Right lobe of liver (tissue), 6 donors: ENCODE data around the gene PPP1R37. TPM values are rescaled to one million over a fixed set of nuclear protein-coding genes. Genes with fewer than 3 reads are reported as not detected.

ENCODE experiments used
- ATAC-seq, 4 donors: fragments of 200-7000 bp; cut with Tn5 transposase; one replicate each; pipeline ENCODE4 v1.9.1; 2020; ENCODE audit warnings: mild to moderate bottlenecking in 4 of 4, moderate library complexity in 4 of 4
- DNase-seq, 3 donors: peaks; one replicate each; pipeline ENCODE4 v3.0.0-alpha.2; 2020
- H3K27ac ChIP-seq, 3 donors: fragments of 200-600 bp; one replicate each; pipeline ENCODE4 v1.8.0; 2022
- H3K27me3 ChIP-seq, 2 donors: fragments of 200-600 bp; one replicate each; pipeline ENCODE4 v1.8.0; 2022
- H3K36me3 ChIP-seq, 4 donors: fragments of 200-600 bp; sonication (generic) in 1 of 4; one replicate each; pipeline versions ENCODE4 v1.5.1 to v1.8.0; 2017 to 2022; ENCODE audit warnings: control low read depth in 1 of 4
- H3K4me1 ChIP-seq, 4 donors: fragments of 200-600 bp; sonication (generic) in 1 of 4; one replicate each; pipeline versions ENCODE4 v1.5.1 to v1.8.0; 2017 to 2022; ENCODE audit warnings: control low read depth in 1 of 4
- H3K4me3 ChIP-seq, 3 donors: fragments of 200-600 bp; one replicate each; pipeline ENCODE4 v1.8.0; 2022
- H3K9me3 ChIP-seq, 4 donors: fragments of 200-600 bp; sonication (generic) in 1 of 4; one replicate each; pipeline versions ENCODE4 v1.5.1 to v1.8.0; 2017 to 2022; ENCODE audit warnings: control low read depth in 1 of 4
- POLR2A ChIP-seq: fragments of 450-650 bp; IDR thresholded peaks from one replicate; pipeline ENCODE4 v1.6.1; 2017; ENCODE audit warnings: antibody characterized with exemption, mild to moderate bottlenecking
- WGBS: methylation state at CpG from one replicate; pipeline ENCODE4 v1.1.6; 2018; ENCODE audit warnings: low coverage, low lambda C conversion rate; ENCODE audit not compliant: insufficient coverage; ENCODE audit errors: missing lambda C conversion rate; 5-methylcytosine and 5-hydroxymethylcytosine counted together
- intact Hi-C, 2 donors: fragments of 100-400 bp; cut with DNase I; formaldehyde crosslinking; loops; one replicate each; pipeline versions ENCODE4 v1.11.2 to v1.14.1; 2022
- total RNA-seq, 6 experiments: library from RNA; depleted of rRNA in 2 of 6; stranded (reverse); fragments of >200 nt in 2 of 6; fragmentation: NEBNext Ultra II Directional in 3 of 6; extraction: Animal tissue kit (Norgen Biotek cat#: 25700) in 3 of 6; gene quantifications; one replicate each; pipeline versions ENCODE4 v1.1.0 to v1.2.4, GENCODE V29; 2016 to 2023
- TF ChIP-seq, protein P1 (sequence below), 4 donors: fragments of 200-600 bp in 3 of 4; fragments of 450-650 bp in 1 of 4; IDR thresholded peaks; one replicate each; pipeline versions ENCODE4 v1.5.1 to v1.8.0; 2016 to 2022; ENCODE audit warnings: antibody characterized with exemption in 4 of 4, mild to moderate bottlenecking in 2 of 4
- donor health status: DM: no; HTN: yes; CAD: no.
- donor health status: DM: no; HTN: no; CAD: no.
- donor health status: DM: no; HTN: no; CAD: no.
- donor health status: DM: no; HTN: yes; CAD: no.
- donor health status: DM: no; HTN: yes; CAD: no.

PPP1R37 gene
- total RNA-seq, 6 experiments from 2014 or later: 10.1 to 14.3 (median 11.0) TPM

DNA sequence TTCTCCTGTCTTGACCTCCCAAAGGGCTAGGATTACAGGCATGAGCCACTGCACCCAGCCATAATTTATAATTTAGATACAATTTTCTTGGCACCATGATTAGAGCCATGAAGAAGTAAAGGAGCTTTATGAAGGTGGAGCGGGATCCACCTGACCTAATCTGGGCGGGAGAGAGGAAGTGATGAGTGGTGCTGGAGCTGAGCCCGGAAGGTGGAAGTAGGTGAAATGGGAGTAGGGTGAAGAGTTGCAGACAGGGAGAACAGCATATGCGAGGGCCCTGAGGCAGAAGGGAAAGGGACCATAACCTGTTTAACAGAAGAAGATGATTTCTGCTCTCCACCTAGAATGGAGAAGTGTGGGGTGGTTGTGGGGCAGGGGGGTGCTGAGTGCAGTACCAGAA lies 89.8 kb downstream of the PPP1R37 start:
- DNase-seq (no peak), ATAC-seq (no peak)
- TF ChIP-seq POLR2A: no peak
- TF ChIP-seq, protein P1, sequence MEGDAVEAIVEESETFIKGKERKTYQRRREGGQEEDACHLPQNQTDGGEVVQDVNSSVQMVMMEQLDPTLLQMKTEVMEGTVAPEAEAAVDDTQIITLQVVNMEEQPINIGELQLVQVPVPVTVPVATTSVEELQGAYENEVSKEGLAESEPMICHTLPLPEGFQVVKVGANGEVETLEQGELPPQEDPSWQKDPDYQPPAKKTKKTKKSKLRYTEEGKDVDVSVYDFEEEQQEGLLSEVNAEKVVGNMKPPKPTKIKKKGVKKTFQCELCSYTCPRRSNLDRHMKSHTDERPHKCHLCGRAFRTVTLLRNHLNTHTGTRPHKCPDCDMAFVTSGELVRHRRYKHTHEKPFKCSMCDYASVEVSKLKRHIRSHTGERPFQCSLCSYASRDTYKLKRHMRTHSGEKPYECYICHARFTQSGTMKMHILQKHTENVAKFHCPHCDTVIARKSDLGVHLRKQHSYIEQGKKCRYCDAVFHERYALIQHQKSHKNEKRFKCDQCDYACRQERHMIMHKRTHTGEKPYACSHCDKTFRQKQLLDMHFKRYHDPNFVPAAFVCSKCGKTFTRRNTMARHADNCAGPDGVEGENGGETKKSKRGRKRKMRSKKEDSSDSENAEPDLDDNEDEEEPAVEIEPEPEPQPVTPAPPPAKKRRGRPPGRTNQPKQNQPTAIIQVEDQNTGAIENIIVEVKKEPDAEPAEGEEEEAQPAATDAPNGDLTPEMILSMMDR (IDR thresholded peaks at IDR 0.05): no peak
- Histone ChIP-seq H3K4me1 (peaks cover 0 to 22% (median 6%) of the 10 kb centered on the region in 4 donors), H3K4me3 (no peak overlapping the region), H3K36me3 (no peaks in the 10 kb centered on the region), H3K27ac (no peak overlapping the region), H3K27me3 (no peaks in the 10 kb centered on the region), H3K9me3 (no peaks in the 10 kb centered on the region)
- 73% methylated on average over 4 of the region's 4 CpGs for WGBS
- intact Hi-C loops: no loop called here

DNA sequence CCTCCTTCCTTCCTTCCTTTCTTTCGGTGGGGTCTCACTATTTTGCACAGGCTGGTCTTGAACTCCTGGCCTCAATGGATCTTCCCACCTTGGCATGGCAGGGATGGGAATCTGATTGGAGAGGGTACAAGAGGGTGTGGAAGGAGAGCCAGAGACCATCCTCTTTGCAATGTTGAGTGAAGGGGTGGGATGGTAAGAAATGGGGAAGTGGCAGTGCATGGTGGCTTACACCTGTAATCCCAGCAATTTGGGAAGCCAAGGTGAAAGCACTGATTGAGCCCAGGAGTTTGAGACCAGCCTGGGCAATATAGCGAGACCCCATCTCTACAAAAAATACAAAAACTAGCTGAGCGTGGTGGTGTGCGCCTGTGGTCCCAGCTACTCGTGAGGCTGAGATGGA lies 91.1 kb downstream of the PPP1R37 start:
- Histone ChIP-seq H3K27ac (no peak overlapping the region), H3K36me3 (no peaks in the 10 kb centered on the region), H3K9me3 (no peaks in the 10 kb centered on the region), H3K4me1 (peaks cover 0 to 22% (median 6%) of the 10 kb centered on the region in 4 donors), H3K27me3 (no peaks in the 10 kb centered on the region), H3K4me3 (no peak overlapping the region)
- WGBS: 92% methylated on average over 2 of the region's 5 CpGs
- no peak for TF ChIP-seq POLR2A
- TF ChIP-seq, protein P1 (IDR thresholded peaks at IDR 0.05): no peak
- DNase-seq: no peak
- no peak for ATAC-seq
- intact Hi-C loops: no loop called here

DNA sequence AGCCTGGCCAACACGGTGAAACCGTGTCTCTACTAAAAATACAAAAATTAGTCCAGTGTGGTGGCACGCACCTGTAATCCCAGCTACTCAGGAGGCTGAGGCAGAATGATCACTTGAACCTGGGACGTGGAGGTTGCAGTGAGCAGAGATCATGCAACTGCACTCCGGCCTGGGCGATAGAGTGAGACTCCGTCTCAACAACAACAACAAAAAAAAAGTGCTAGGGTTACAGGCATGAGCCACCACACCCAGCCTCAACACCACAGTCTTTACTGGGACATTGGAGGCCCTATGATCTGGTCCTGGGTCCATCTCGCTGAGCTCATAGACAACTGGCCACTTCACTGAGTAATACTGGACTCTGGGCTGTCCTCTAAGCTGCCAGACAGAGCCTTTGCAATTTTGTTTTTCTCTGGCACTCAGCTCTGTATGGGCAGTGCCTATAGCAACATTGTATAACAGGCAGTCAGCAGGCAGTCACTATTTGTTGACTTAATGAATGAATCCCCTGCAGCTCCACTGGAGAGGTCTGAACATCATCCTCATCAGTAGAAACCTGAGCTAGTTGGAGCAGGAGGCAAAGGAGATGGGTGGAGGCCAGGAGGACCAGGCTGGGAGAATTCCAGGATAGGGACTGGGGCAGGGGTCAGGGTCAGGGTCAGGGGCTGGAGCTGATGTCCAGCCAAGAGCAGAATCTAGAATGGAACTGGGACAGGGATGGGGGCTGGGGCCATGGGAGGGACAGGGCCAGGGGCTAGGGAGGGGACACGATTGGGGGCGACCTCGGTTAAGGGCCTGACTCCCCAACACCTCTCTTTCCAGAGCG lies 93.7 kb downstream of the PPP1R37 start:
- no peaks in the 10 kb centered on the region for H3K36me3 ChIP-seq
- H3K4me3 ChIP-seq: no peak overlapping the region
- ATAC-seq (peak; percentile 48 to 71 (median 54)), DNase-seq (no peak)
- H3K9me3 ChIP-seq: no peaks in the 10 kb centered on the region
- H3K4me1 ChIP-seq: no peaks in the 10 kb centered on the region
- TF ChIP-seq, protein P1 (IDR thresholded peaks at IDR 0.05): no peak
- TF ChIP-seq POLR2A: no peak
- H3K27ac ChIP-seq: no peak overlapping the region
- intact Hi-C loops: no loop called here
- WGBS: 60% methylated on average over 3 of the region's 12 CpGs
- no peaks in the 10 kb centered on the region for H3K27me3 ChIP-seq

DNA sequence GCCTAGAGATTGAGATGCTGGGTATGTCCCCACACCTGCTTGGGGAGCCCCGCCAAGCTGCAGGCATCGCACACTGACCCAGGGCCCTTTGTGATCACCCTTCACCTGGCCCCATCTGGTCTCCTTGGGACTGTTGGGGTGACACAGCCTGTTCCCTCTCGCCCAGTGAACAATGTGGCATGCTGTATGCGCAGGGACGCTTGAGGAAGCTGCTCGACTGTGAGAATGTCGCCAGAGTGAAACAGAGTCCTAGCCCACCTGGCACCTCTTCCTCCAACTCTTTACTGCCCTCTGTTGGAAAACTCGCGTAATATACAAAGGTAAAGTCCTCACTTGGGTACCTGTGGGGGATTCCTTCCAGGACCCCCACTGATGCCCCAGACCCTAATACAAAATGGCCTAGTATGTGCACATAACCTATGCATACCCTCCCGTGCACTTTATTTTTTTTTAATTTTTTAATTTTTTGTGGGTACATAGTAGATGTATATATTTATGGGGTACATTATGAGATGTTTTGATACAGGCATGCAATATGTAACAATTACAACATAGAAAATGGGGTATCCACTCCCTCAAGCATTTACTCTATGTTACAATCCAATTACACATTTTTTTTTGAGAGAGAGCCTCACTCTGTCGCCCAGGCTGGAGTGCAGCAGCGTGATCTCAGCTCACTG lies 94.6 kb downstream of the PPP1R37 start:
- 74% methylated on average over 4 of the region's 12 CpGs for WGBS
- no peaks in the 10 kb centered on the region for H3K9me3 ChIP-seq
- no peak overlapping the region for H3K27ac ChIP-seq
- ATAC-seq: peak; percentile 50 to 68 (median 62)
- H3K4me1 ChIP-seq: no peaks in the 10 kb centered on the region
- no peaks in the 10 kb centered on the region for H3K36me3 ChIP-seq
- no peak for TF ChIP-seq POLR2A
- TF ChIP-seq, protein P1 (IDR thresholded peaks at IDR 0.05): peak; percentile 42 to 59 (median 57)
- intact Hi-C loops: no loop called here
- H3K4me3 ChIP-seq: no peak overlapping the region
- DNase-seq: no peak
- H3K27me3 ChIP-seq: no peaks in the 10 kb centered on the region
